ENCODE results near the gene DRC3.
A peak's percentile ranks its signal among the peaks of the same experiment; 100 is the strongest.

DRC3 gene

GRCh38 chr17:17982801-17983200, 10.1 kb downstream of the DRC3 start:
- no peak for DNase-seq (ENCODE audit: low read depth)
- TF ChIP-seq CTCF (IDR thresholded peaks at IDR 0.05; ENCODE audit: low read depth, low read length, missing control alignments) = no peak
- in situ Hi-C loops (cut with HindIII; ENCODE audit: low sequenced_read_pairs) = no loop called here
- H3K4me3 ChIP-seq (ENCODE audit: low read depth, low read length) = no peak overlapping the region

GRCh38 chr17:17983376-17983775, 10.7 kb downstream of the DRC3 start:
- no peak for TF ChIP-seq CTCF (IDR thresholded peaks at IDR 0.05; ENCODE audit: low read depth, low read length, missing control alignments)
- DNase-seq (ENCODE audit: low read depth) = no peak
- H3K4me3 ChIP-seq (ENCODE audit: low read depth, low read length) = no peak overlapping the region
- in situ Hi-C loops (cut with HindIII; ENCODE audit: low sequenced_read_pairs) = no loop called here

- in situ Hi-C loops (cut with HindIII; ENCODE audit: low sequenced_read_pairs) = no loop called here
- TF ChIP-seq CTCF (IDR thresholded peaks at IDR 0.05; ENCODE audit: low read depth, low read length, missing control alignments) = no peak
- no peak overlapping the region for H3K4me3 ChIP-seq (ENCODE audit: low read depth, low read length)
- DNase-seq (ENCODE audit: low read depth) = no peak
Measured at GRCh38 chr17:17983776-17984175, 11.1 kb downstream of the DRC3 start.

- no peak overlapping the region for H3K4me3 ChIP-seq (ENCODE audit: low read depth, low read length)
- TF ChIP-seq CTCF (IDR thresholded peaks at IDR 0.05; ENCODE audit: low read depth, low read length, missing control alignments) = no peak
- DNase-seq (ENCODE audit: low read depth) = no peak
- in situ Hi-C loops (cut with HindIII; ENCODE audit: low sequenced_read_pairs) = no loop called here
Measured at GRCh38 chr17:17985153-17985552, 12.5 kb downstream of the DRC3 start.

- H3K4me3 ChIP-seq (ENCODE audit: low read depth, low read length) = no peak overlapping the region
- in situ Hi-C loops (cut with HindIII; ENCODE audit: low sequenced_read_pairs) = no loop called here
- DNase-seq (ENCODE audit: low read depth) = no peak
- peak; percentile 41 for TF ChIP-seq CTCF (IDR thresholded peaks at IDR 0.05; ENCODE audit: low read depth, low read length, missing control alignments)
Measured at GRCh38 chr17:17985555-17985954, 12.9 kb downstream of the DRC3 start.

- no peak overlapping the region for H3K4me3 ChIP-seq (ENCODE audit: low read depth, low read length)
- no peak for DNase-seq (ENCODE audit: low read depth)
- in situ Hi-C loops (cut with HindIII; ENCODE audit: low sequenced_read_pairs) = no loop called here
- TF ChIP-seq CTCF (IDR thresholded peaks at IDR 0.05; ENCODE audit: low read depth, low read length, missing control alignments) = no peak
Measured at GRCh38 chr17:17987187-17987896, 14.7 kb downstream of the DRC3 start.
